GM04503 (cell line): ENCODE measurements around the gene KRT38.

Source experiments
- DNase-seq: peaks from one replicate; pipeline ENCODE4 v3.0.0-alpha.2; 2012; ENCODE audit warnings: low read depth

KRT38 gene

DNA sequence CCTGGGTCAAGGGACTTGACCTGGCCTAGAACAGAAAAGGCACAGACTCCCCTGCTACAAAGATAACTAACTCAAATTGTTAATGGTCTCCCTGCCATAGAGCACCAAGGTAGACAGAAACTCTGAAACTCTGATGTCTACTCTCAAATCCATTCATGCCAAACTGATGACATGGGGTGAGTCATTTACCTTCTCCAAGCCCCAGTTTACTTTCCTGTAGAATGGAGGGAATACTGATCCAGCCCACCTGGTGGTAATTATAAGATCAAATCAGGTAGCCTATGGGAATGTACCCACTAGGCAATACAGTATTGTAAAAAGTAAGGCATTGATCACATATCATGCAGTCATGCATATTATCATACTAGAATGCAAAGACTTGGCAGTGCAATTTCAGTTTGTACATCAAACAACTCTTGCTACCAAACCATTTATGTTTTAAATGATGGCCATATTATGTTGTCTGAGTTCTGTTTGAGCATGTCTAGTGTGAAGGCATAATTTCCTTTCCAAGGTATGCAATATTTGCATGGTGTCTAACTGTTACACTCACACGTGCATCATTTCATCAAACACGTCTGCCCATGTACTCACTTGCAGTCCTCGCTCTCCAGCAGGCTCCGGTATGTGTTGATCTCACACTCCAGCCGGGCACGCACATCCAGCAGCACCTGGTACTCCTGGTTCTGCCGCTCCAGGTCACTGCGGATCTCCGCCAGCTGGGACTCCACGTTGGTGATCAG, 46.4 kb downstream of the KRT38 start:
- no peak for DNase-seq

- DNase-seq, result no peak
Observed at GRCh38 chr17:41393826-41394225, 47.0 kb downstream of the KRT38 start.

DNA sequence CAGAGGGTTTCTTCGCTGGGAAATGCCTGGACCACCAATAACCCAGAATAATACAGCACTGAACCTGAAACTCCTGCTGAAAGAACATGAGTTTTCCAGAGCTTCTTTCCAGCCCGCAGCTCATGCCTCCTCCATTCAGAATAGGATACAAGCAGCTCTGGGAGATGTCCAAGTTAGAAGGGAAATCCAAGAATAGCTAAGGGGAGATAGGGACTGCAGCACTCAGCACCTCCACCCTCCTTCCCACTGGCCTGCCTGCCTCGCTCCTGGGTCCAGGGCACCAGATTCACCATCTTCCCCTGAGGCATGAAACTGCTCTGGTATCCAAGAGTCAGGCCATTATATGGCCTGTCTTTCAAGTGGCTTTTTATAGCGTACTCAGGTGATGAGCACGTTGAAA, 47.5 kb downstream of the KRT38 start:
- DNase-seq, result no peak

DNA sequence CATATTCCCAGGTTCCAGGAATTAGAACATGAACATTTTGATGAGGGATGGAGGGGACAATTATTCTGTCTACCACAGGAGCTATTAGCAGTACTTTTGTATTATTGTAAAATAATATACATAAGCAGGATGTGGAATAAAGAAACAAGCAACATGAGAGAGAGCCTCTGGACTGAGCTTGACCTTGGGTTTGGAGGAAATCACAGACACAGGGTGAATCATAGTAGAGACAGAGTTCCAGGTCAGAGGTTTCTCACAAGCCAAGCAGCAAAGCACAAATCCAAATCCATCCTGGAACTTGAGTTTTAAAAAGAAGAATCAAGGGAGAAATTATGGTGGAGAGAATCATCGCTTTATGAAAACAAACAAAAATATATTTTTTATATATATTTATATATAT, 48.5 kb downstream of the KRT38 start:
- DNase-seq, result no peak

DNA sequence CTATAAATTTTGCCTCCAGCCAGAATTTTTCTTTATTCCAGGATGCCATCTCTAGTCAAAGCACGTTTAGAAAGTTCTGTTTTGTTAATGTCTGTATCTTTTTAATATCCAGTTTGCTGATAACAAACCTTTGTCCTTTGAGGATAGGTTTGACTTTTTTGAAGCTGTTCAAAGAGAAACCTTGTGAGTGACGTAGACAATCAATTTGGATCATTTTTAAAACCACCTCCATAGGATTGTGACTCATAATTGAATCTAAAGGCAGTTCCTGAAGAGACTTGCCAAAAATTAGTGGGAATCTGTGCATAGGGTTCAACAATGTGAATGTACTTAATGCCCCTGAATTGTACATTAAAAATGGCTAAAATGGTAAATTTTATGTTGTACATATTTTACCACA, 49.2 kb downstream of the KRT38 start:
- DNase-seq, result no peak

DNA sequence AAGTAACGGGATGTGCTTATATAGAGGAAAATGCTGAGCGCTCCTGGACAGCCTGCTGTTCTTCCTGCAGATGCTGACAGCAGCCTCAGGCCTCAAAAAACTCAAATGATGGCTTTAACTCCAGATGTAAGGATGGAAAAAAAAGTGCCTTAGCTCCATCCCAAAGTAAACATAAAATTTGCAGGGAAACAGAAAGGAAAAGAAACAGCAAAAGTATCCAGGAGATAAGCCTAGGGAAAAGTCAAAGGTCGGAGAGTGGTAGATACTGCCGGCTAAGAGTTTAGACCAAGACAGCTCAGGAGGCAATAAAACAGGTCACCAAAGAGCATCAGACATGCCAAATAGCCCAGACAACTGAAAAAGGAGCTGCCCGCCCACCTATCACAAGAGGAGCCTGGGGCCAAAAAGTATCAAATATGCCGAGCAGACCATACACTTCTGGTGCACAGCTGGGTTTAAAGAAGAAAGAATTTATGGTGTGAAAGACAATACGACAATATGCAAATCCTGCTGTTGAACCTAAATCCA, 50.3 kb downstream of the KRT38 start:
- DNase-seq, result no peak

- no peak for DNase-seq
Observed at GRCh38 chr17:41387670-41388069, 53.1 kb downstream of the KRT38 start.

DNA sequence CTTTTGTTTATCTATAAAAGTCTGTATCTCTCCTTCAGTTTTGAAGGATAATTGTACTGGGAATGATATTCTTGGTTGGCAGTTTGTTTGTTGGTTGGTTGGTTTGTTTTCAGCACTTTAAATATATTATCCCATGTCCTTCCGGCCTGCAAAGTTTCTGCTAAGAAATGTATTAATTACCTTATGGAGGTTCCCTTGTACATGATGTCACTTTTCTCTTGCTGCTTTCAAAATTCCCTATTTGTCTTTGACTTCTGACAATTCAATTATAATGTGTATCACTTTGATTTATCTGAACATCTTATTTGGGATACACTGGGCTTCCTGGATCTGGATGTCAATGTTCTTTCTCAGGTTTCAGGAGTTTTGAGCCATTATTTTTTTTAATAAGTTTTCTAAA, 54.6 kb downstream of the KRT38 start:
- no peak for DNase-seq
